Tibial nerve (tissue), 4 donors: ENCODE results near the gene HSD11B1. TPM values are rescaled to one million over a fixed set of nuclear protein-coding genes. Genes with fewer than 3 reads are reported as not detected.

ENCODE experiments used
- DNase-seq, 2 donors: peaks; one replicate each; pipeline ENCODE4 v3.0.0-alpha.2; 2019; ENCODE audit warnings: low spot score in 2 of 2
- H3K27ac ChIP-seq, 4 donors: fragments of 200-600 bp; sonication (generic) in 3 of 4; one replicate each; pipeline ENCODE4 v1.5.1; 2017 to 2019; ENCODE audit warnings: mild to moderate bottlenecking in 1 of 4
- H3K27me3 ChIP-seq, 2 donors: fragments of 200-600 bp; sonication (generic) in 1 of 2; one replicate each; pipeline versions ENCODE4 v1.5.1 to v1.6.0; 2017 to 2019
- H3K36me3 ChIP-seq, 3 donors: fragments of 200-600 bp; sonication (generic); one replicate each; pipeline ENCODE4 v1.5.1; 2018 to 2019
- H3K4me1 ChIP-seq, 4 donors: fragments of 200-600 bp; sonication (generic) in 3 of 4; one replicate each; pipeline ENCODE4 v1.5.1; 2017 to 2019
- H3K4me3 ChIP-seq, 4 donors: fragments of 200-600 bp; sonication (generic) in 3 of 4; one replicate each; pipeline ENCODE4 v1.5.1; 2017 to 2019; ENCODE audit warnings: mild to moderate bottlenecking in 1 of 4, moderate library complexity in 1 of 4
- H3K9me3 ChIP-seq, 4 donors: fragments of 200-600 bp; sonication (generic) in 3 of 4; one replicate each; pipeline ENCODE4 v1.5.1; 2017 to 2019
- EP300 ChIP-seq, 2 donors: sonication (generic); formaldehyde crosslinking; IDR thresholded peaks; one replicate each; pipeline ENCODE4 v1.6.1; 2017; ENCODE audit warnings: antibody characterized with exemption in 2 of 2, mild to moderate bottlenecking in 1 of 2
- POLR2A ChIP-seq, 2 donors: fragments of 450-650 bp; IDR thresholded peaks; one replicate each; pipeline ENCODE4 v1.6.1; 2017; ENCODE audit warnings: antibody characterized with exemption in 2 of 2, mild to moderate bottlenecking in 2 of 2, moderate library complexity in 2 of 2
- WGBS, 2 donors: methylation state at CpG; one replicate each; pipeline ENCODE4 v1.1.5; 2018; 5-methylcytosine and 5-hydroxymethylcytosine counted together
- total RNA-seq, 4 donors: library from RNA; depleted of rRNA; stranded (reverse); fragments of >200 nt; gene quantifications; one replicate each; pipeline ENCODE4 v1.1.0, GENCODE V29; 2016
- TF ChIP-seq, protein P1 (sequence below), 5 experiments: fragments of 200-600 bp in 3 of 5; fragments of 450-650 bp in 2 of 5; sonication (generic) in 3 of 5; IDR thresholded peaks; one replicate each; pipeline ENCODE4 v1.5.1; 2016 to 2019; ENCODE audit warnings: antibody characterized with exemption in 5 of 5, mild to moderate bottlenecking in 3 of 5, moderate library complexity in 2 of 5

Gene HSD11B1
- total RNA-seq, 4 donors from 2014 or later, result 7.1 to 92.2 (median 19.7) TPM

DNA sequence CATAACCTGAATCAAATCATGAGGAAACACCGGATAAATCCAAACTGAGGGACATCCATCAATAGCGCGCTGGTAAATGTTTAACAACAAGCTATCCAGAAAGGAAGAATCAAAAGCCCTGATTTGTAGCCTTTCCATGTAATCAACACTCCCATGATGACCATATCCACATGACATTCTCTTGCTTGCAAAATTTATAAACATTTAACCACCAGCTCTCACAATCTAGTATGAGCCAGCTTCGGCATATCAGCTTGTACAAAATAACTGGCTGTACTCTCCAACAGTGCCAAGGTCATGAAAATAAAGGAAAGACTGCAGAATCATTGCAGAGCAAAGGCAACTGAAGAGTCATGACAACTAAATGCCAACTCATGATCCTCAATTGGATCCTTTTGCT, 15.7 kb downstream of the HSD11B1 start:
- Histone ChIP-seq H3K27me3 (no peaks in the 10 kb centered on the region), H3K27ac (peak overlapping the region in 2 of 4 donors; percentile 46 to 72), H3K4me3 (no peak overlapping the region), H3K4me1 (peaks cover 0 to 27% (median 0%) of the 10 kb centered on the region in 4 donors), H3K36me3 (no peaks in the 10 kb centered on the region), H3K9me3 (no peaks in the 10 kb centered on the region)
- TF ChIP-seq EP300 (IDR thresholded peaks at IDR 0.05), result peak; percentile 21 to 61
- TF ChIP-seq, protein P1, sequence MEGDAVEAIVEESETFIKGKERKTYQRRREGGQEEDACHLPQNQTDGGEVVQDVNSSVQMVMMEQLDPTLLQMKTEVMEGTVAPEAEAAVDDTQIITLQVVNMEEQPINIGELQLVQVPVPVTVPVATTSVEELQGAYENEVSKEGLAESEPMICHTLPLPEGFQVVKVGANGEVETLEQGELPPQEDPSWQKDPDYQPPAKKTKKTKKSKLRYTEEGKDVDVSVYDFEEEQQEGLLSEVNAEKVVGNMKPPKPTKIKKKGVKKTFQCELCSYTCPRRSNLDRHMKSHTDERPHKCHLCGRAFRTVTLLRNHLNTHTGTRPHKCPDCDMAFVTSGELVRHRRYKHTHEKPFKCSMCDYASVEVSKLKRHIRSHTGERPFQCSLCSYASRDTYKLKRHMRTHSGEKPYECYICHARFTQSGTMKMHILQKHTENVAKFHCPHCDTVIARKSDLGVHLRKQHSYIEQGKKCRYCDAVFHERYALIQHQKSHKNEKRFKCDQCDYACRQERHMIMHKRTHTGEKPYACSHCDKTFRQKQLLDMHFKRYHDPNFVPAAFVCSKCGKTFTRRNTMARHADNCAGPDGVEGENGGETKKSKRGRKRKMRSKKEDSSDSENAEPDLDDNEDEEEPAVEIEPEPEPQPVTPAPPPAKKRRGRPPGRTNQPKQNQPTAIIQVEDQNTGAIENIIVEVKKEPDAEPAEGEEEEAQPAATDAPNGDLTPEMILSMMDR (IDR thresholded peaks at IDR 0.05), result no peak
- TF ChIP-seq POLR2A (IDR thresholded peaks at IDR 0.05), result no peak
- WGBS, 2 donors, result 75 to 83% methylated on average over 4 of the region's 4 CpGs
- no peak for DNase-seq

DNA sequence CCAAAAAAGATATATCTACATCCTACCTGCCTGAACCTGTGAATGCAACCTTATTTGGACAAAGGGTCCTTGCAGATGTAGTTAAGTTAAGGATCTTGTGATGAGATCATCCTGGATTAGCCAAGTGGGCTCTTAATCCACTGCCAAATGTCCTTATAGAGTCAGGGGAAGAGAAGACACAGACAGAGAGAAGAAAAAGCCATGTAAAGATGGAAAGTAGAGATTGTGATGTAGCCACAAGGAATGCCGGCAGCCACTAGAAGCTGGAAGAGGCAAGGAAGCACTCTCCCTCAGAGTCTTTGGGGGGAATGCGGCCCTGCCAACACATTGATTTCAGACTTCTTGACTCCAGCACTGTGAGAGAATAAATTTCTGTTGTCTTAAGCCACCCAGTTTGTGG, 16.2 kb downstream of the HSD11B1 start:
- Histone ChIP-seq H3K27ac (peak overlapping the region in 2 of 4 donors; percentile 46 to 61), H3K4me3 (no peak overlapping the region), H3K4me1 (peaks cover 0 to 27% (median 0%) of the 10 kb centered on the region in 4 donors), H3K9me3 (no peaks in the 10 kb centered on the region), H3K27me3 (no peaks in the 10 kb centered on the region), H3K36me3 (no peaks in the 10 kb centered on the region)
- 33 to 50% methylated on average over 2 of the region's 2 CpGs for WGBS, 2 donors
- no peak for DNase-seq
- TF ChIP-seq POLR2A (IDR thresholded peaks at IDR 0.05) (no peak), EP300 (IDR thresholded peaks at IDR 0.05) (no peak)
- TF ChIP-seq, protein P1 (IDR thresholded peaks at IDR 0.05), result no peak

DNA sequence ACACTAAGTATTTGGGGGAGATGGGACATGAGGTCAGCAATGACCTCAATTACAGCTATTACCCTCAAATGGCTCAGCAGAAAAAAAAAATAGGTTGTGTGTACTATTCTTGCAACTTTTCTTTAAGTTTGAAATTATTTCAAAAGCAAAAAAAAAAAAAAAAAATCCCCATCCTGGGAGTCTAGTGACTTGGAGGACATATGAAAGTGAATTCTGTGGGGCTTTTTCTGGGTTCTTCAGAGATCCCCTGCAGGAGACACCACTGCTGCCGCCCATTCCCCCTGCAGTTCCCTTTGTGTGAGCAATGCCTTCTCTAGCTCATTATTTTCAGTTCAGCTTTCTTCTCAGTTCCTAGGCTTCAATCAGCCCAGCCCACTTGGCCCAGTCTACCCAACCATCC, 16.7 kb downstream of the HSD11B1 start:
- peaks cover 0 to 27% (median 0%) of the 10 kb centered on the region in 4 donors for H3K4me1 ChIP-seq
- no peak for TF ChIP-seq EP300 (IDR thresholded peaks at IDR 0.05)
- TF ChIP-seq, protein P1 (IDR thresholded peaks at IDR 0.05), result no peak
- no peak for TF ChIP-seq POLR2A (IDR thresholded peaks at IDR 0.05)
- 75 to 83% methylated on average over 1 of the region's 1 CpG for WGBS, 2 donors

DNA sequence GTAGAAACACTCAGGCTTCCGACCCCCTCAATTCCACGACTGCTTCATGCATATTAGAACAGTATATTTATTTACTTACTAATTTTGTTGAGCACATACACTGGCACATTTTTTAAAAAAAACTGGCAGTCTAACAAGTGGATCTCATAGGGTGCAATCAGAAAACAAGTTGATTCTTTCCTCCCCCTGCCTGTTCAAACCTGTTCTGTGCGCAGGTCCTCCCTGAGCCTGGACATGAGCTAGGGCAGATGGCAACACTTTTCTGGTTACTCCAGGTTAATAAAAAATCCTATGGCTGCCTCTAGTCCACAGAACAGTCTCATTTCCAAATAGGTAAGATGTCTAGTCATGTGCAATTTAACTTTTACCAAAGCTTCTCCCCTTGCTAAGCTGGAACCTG, 18.6 kb downstream of the HSD11B1 start:
- H3K36me3 ChIP-seq, result no peaks in the 10 kb centered on the region
- 92 to 95% methylated on average over 3 of the region's 3 CpGs for WGBS, 2 donors
- H3K9me3 ChIP-seq, result no peaks in the 10 kb centered on the region
- H3K27me3 ChIP-seq, result no peaks in the 10 kb centered on the region
- no peak overlapping the region for H3K4me3 ChIP-seq
- no peak for DNase-seq
- H3K27ac ChIP-seq, result peak overlapping the region in 2 of 4 donors; percentile 32 to 61
- H3K4me1 ChIP-seq, result peaks cover 0 to 27% (median 0%) of the 10 kb centered on the region in 4 donors
- no peak for TF ChIP-seq POLR2A (IDR thresholded peaks at IDR 0.05)

More for the DNA sequence above, 16.7 kb downstream of the HSD11B1 start:
- no peak overlapping the region for H3K4me3 ChIP-seq
- H3K9me3 ChIP-seq, result no peaks in the 10 kb centered on the region
- H3K27ac ChIP-seq, result peak overlapping the region in 2 of 4 donors; percentile 46 to 61
- H3K36me3 ChIP-seq, result no peaks in the 10 kb centered on the region
- no peak for DNase-seq
- no peaks in the 10 kb centered on the region for H3K27me3 ChIP-seq

DNA sequence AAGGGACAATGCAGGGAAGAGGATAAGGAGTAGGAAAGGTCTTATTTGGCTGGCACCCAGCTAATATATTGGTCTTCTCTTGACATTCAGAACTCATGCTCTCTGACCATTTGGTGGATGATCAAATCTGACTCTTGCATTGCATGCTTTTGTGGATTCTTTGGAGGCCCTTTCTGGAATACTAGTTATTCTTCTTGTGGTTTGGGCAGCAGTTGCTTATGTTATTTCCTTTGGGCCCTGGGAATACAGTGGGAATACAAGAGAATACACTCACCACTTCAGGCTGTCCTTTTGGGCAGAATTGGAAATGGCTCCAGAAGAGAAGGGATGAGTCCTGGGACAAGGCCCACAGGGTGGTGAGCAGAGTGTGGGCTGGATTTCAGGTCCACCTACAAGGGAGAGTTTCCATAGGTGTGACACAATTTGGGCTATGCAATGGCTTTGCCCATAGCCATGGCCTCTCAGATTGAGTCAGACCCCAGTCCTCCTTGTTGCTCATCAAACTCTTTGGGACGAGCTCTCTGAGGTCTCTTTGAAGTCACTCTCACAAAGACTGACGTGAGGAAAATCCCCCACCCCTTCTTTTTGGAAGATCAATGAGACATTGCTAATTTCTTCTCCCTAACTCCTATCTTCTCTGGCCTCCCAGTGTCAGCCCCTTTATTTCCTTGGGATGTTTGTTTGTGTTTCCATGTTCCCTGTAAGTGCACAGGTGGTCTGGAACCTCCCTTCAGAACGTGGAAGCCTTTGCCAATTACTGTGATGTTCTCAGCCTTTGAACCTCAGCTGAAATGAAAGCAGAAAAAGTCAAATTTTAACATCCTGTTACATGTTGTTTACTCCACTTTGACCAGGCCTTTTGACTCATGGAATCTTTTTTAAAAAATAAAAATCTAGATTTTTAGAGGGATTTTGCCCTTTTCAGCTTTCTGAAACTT, 19.4 kb downstream of the HSD11B1 start:
- Histone ChIP-seq H3K9me3 (no peaks in the 10 kb centered on the region), H3K4me3 (no peak overlapping the region), H3K4me1 (peaks cover 0 to 27% (median 0%) of the 10 kb centered on the region in 4 donors), H3K36me3 (no peaks in the 10 kb centered on the region), H3K27me3 (no peaks in the 10 kb centered on the region), H3K27ac (peak overlapping the region in 2 of 4 donors; percentile 32 to 61)
- TF ChIP-seq, protein P1 (IDR thresholded peaks at IDR 0.05), result no peak
- TF ChIP-seq EP300 (IDR thresholded peaks at IDR 0.05), result no peak
- no peak for TF ChIP-seq POLR2A (IDR thresholded peaks at IDR 0.05)
- WGBS, 2 donors, result 54 to 56% methylated on average over 3 of the region's 3 CpGs
- no peak for DNase-seq
